Activated CD8-positive, alpha-beta T cell treated with anti-CD3 and anti-CD28 coated beads, Interleukin-2, amount 10 ng/mL, durations not matched to agents 7 days and 5 days (primary cell): ENCODE data around the gene ASCL2. TPM values are rescaled to one million over a fixed set of nuclear protein-coding genes. Genes with fewer than 3 reads are reported as not detected.

Source experiments
- total RNA-seq, 2 experiments: library from RNA; stranded (reverse); gene quantifications; one replicate each; pipeline ENCODE4 v1.2.3, GENCODE V29; 2021

Gene ASCL2
- total RNA-seq, 2 experiments from 2014 or later, result 0.13 to 0.53 TPM

Other genes starting within 250 kb of the ASCL2 start
- not detected for gene IGF2, start 131.2 kb downstream of the ASCL2 start, total RNA-seq
- not detected for gene INS, start 109.4 kb downstream of the ASCL2 start, total RNA-seq
- not detected for gene TH, start 98.8 kb downstream of the ASCL2 start, total RNA-seq
- gene C11orf21, start 31.3 kb upstream of the ASCL2 start, total RNA-seq, result 10 to 100 TPM; 37.1 to 43.2 TPM
- gene TSPAN32, start 31.4 kb upstream of the ASCL2 start, total RNA-seq, result 10 to 100 TPM; 39.7 to 47.0 TPM
- gene CD81, start 106.7 kb upstream of the ASCL2 start, total RNA-seq, result 100 to 1,000 TPM; 142 to 145 TPM
- 10 to 100 TPM; 45.3 to 49.4 TPM for gene TSSC4, start 130.2 kb upstream of the ASCL2 start, total RNA-seq
- gene TRPM5, start 173.9 kb upstream of the ASCL2 start, total RNA-seq, result not detected
- 10 to 100 TPM; 20.4 to 26.0 TPM for gene KCNQ1, start 174.4 kb upstream of the ASCL2 start, total RNA-seq